NCI-H2107 treated with DMSO at 0.1 percent for 48 hours (cell line): ENCODE data around the gene PSG4.
"Not testable (repeated sequence)": the region's sequence is repeated elsewhere in the genome, so short reads cannot be mapped to it uniquely, and the experiment has no call there.

Source experiments
- DNase-seq: peaks from one replicate; lab custom pipeline; 2025; ENCODE audit not compliant: unreplicated experiment; lab: John Stamatoyannopoulos, UW

Gene PSG4

GRCh38 chr19:43205471-43206105 is at the start of gene PSG4:
Gene PSG4 (minus strand): TSS chr19:43205638. CDS start chr19:43205536, 102 bp downstream.
- not testable (repeated sequence) for DNase-seq

GRCh38 chr19:43251428-43251827 is 46.0 kb upstream of the PSG4 start:
- DNase-seq: not testable (repeated sequence)

- DNase-seq: not testable (repeated sequence)
Measured at GRCh38 chr19:43250296-43250695, 44.9 kb upstream of the PSG4 start.

- not testable (repeated sequence) for DNase-seq
Measured at GRCh38 chr19:43248635-43249002, 43.2 kb upstream of the PSG4 start.

- DNase-seq: not testable (repeated sequence)
Measured at GRCh38 chr19:43247243-43247880, 41.9 kb upstream of the PSG4 start.

- DNase-seq: not testable (repeated sequence)
Measured at GRCh38 chr19:43245848-43246247, 40.4 kb upstream of the PSG4 start.

- DNase-seq: not testable (repeated sequence)
Measured at GRCh38 chr19:43242211-43242610, 36.8 kb upstream of the PSG4 start.

GRCh38 chr19:43238213-43238612 is 32.8 kb upstream of the PSG4 start:
- not testable (repeated sequence) for DNase-seq

- not testable (repeated sequence) for DNase-seq
Measured at GRCh38 chr19:43235686-43236085, 30.2 kb upstream of the PSG4 start.

GRCh38 chr19:43229315-43229714 is 23.9 kb upstream of the PSG4 start:
- no peak for DNase-seq

GRCh38 chr19:43228730-43229129 is 23.3 kb upstream of the PSG4 start:
- not testable (repeated sequence) for DNase-seq

GRCh38 chr19:43226986-43227385 is 21.5 kb upstream of the PSG4 start:
- not testable (repeated sequence) for DNase-seq

GRCh38 chr19:43224855-43225253 is 19.4 kb upstream of the PSG4 start:
- DNase-seq: no peak

- not testable (repeated sequence) for DNase-seq
Measured at GRCh38 chr19:43224201-43224854, 18.9 kb upstream of the PSG4 start.

GRCh38 chr19:43221891-43222290 is 16.5 kb upstream of the PSG4 start:
- not testable (repeated sequence) for DNase-seq

GRCh38 chr19:43219136-43219535 is 13.7 kb upstream of the PSG4 start:
- not testable (repeated sequence) for DNase-seq

- DNase-seq: not testable (repeated sequence)
Measured at GRCh38 chr19:43215881-43216280, 10.4 kb upstream of the PSG4 start.

- no peak for DNase-seq
Measured at GRCh38 chr19:43207991-43208390, 2.6 kb upstream of the PSG4 start.

- not testable (repeated sequence) for DNase-seq
Measured at GRCh38 chr19:43207174-43207573, 1.7 kb upstream of the PSG4 start.

GRCh38 chr19:43203611-43204010 is 1.8 kb downstream of the PSG4 start:
- DNase-seq: not testable (repeated sequence)

GRCh38 chr19:43201891-43202290 is 3.5 kb downstream of the PSG4 start:
- DNase-seq: not testable (repeated sequence)

- not testable (repeated sequence) for DNase-seq
Measured at GRCh38 chr19:43201337-43201801, 4.1 kb downstream of the PSG4 start.
